H4 (cell line): ENCODE measurements around the gene VN1R2. TPM values are rescaled to one million over a fixed set of nuclear protein-coding genes. Genes with fewer than 3 reads are reported as not detected.

ENCODE experiments used
- total RNA-seq: library from RNA; depleted of rRNA; stranded (reverse); fragments of >200 nt; shearing (Covaris generic); gene quantifications from 2 replicates; pipeline ENCODE4 v1.2.3, GENCODE V29; 2014; rRNA removed

VN1R2 gene
- total RNA-seq, 1 experiment from 2014 or later, result not detected

Other genes starting within 250 kb of the VN1R2 start
- not detected in 2 replicates for gene ERVV-1, start 244.4 kb upstream of the VN1R2 start, total RNA-seq
- not detected in 2 replicates for gene ERVV-2, start 213.6 kb upstream of the VN1R2 start, total RNA-seq
- gene ZNF160, start 154.9 kb upstream of the VN1R2 start, total RNA-seq, result 12.0 and 18.2 TPM in 2 replicates
- gene ZNF415, start 125.4 kb upstream of the VN1R2 start, total RNA-seq, result 0.12 TPM in 1 of 2 replicates, not detected in the other
- 6.5 and 13.5 TPM in 2 replicates for gene ZNF347, start 99.2 kb upstream of the VN1R2 start, total RNA-seq
- gene ZNF665, start 64.9 kb upstream of the VN1R2 start, total RNA-seq, result 2.9 and 5.2 TPM in 2 replicates
- gene ZNF677, start 3.4 kb upstream of the VN1R2 start, total RNA-seq, result not detected in 2 replicates
- not detected in 2 replicates for gene VN1R4, start 9.4 kb downstream of the VN1R2 start, total RNA-seq
- 6.8 and 7.9 TPM in 2 replicates for gene ZNF845, start 75.5 kb downstream of the VN1R2 start, total RNA-seq
- 1.5 and 1.6 TPM in 2 replicates for gene ZNF525, start 107.4 kb downstream of the VN1R2 start, total RNA-seq
- gene ZNF765, start 136.9 kb downstream of the VN1R2 start, total RNA-seq, result 5.3 and 6.7 TPM in 2 replicates
- 7.8 and 12.6 TPM in 2 replicates for gene ZNF761, start 173.7 kb downstream of the VN1R2 start, total RNA-seq
- 3.0 and 3.4 TPM in 2 replicates for gene ZNF813, start 209.4 kb downstream of the VN1R2 start, total RNA-seq